ENCODE data around the gene ZNF428.
"Not testable (repeated sequence)": the region's sequence is repeated elsewhere in the genome, so short reads cannot be mapped to it uniquely, and the experiment has no call there.

ZNF428 gene

DNA sequence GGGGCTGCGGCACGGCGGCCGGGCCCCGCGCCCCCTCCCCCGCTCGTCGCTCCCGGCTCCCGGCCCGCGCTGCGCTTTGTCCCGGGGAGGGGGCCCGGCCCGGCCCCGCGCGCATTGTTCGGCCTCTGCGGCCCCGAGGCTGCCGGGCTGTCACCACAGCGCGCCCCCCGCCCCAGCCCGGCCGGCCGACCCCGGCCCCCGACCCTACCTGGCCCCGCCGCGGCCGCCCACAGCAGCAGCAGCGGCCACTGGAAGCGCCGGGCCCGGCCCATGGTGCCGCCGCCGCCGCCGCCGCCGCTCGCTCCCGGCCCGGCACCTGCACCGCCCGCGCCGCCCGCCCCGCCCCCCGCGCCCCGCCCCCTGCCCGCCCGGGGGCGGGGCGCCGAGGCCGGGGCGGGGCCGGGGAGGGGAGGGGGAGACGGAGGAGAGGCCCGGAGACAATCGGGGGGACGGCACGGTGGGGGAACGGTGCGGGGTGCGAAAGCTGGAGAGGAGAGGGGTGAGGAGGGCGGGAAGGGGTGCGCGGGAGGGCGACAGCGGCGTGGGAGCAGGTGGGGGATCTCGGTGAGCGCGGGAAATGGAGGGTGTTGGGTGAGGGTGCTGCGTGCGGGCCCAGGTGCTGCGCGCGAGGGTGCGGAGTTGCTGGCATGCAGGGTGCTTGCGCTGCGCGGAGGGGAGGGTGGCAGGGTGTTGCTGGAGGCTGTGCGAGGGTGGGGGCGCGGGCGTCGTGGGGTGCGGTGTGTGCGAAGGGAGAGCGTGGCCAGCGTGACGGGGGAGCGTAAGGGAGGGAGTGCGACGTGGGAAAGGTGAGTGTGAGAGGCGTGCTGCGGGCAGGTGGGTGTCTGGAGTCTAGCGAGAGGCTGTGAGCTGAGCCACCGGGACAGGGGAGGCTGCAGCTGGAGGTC is 20.3 kb upstream of the ZNF428 start, which contains the start of gene CADM4:
CADM4 (minus strand) TSS at position 332 of the 905 bp plus-strand sequence; CDS start at position 272, 60 bp downstream.
- Histone ChIP-seq H3K9me3 (no peaks in the 10 kb centered on the region), H3K36me3 (no peaks in the 10 kb centered on the region), H3K27ac (no peak within 1 kb of the TSS), H3K4me1 (ENCODE audit: control insufficient read depth in 1 of 2, insufficient read depth in 1 of 2, low read depth in 1 of 2, low read length in 1 of 2) (peaks cover 3 to 11% of the 10 kb centered on the region in 2 experiments), H3K4me3 (ENCODE audit: low read depth in 1 of 2, low read length in 1 of 2) (peak within 1 kb of the TSS in 1 of 2 experiments; percentile 38), H3K27me3 (peaks cover 72% of the 10 kb centered on the region)
- TF ChIP-seq, protein P1, sequence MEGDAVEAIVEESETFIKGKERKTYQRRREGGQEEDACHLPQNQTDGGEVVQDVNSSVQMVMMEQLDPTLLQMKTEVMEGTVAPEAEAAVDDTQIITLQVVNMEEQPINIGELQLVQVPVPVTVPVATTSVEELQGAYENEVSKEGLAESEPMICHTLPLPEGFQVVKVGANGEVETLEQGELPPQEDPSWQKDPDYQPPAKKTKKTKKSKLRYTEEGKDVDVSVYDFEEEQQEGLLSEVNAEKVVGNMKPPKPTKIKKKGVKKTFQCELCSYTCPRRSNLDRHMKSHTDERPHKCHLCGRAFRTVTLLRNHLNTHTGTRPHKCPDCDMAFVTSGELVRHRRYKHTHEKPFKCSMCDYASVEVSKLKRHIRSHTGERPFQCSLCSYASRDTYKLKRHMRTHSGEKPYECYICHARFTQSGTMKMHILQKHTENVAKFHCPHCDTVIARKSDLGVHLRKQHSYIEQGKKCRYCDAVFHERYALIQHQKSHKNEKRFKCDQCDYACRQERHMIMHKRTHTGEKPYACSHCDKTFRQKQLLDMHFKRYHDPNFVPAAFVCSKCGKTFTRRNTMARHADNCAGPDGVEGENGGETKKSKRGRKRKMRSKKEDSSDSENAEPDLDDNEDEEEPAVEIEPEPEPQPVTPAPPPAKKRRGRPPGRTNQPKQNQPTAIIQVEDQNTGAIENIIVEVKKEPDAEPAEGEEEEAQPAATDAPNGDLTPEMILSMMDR (IDR thresholded peaks at IDR 0.05) = no peak

DNA sequence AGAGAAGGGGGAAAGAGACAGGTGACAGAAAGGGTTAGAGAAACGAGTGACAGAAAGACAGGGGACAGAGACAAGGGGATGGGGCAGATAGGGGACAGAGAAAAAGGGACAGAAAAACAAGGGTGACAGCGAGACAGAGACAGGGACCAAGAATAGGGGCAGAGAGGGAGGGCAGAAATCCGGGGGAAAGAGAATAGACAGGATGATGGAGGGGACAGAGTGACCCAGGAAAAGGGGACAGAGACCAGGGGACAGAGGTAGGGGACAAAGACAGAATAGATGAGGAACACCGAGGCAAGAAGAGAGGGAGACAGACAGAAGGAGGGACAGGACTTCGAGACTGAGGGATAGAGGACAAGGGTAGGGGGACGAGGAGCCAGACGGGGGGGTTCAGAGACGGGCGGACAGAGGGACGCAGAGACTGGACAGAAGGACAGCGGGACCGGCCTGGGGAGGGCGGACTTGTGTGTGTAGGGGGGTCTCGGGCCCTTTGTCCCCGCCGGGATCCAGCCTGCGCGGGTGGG is 19.6 kb upstream of the ZNF428 start:
- Histone ChIP-seq H3K27ac (no peak overlapping the region), H3K9me3 (no peaks in the 10 kb centered on the region), H3K4me1 (ENCODE audit: control insufficient read depth in 1 of 2, insufficient read depth in 1 of 2, low read depth in 1 of 2, low read length in 1 of 2) (peaks cover 3 to 11% of the 10 kb centered on the region in 2 experiments), H3K4me3 (ENCODE audit: low read depth in 1 of 2, low read length in 1 of 2) (no peak overlapping the region), H3K36me3 (no peaks in the 10 kb centered on the region), H3K27me3 (peaks cover 79% of the 10 kb centered on the region)
- TF ChIP-seq, protein P1 (IDR thresholded peaks at IDR 0.05) = no peak

DNA sequence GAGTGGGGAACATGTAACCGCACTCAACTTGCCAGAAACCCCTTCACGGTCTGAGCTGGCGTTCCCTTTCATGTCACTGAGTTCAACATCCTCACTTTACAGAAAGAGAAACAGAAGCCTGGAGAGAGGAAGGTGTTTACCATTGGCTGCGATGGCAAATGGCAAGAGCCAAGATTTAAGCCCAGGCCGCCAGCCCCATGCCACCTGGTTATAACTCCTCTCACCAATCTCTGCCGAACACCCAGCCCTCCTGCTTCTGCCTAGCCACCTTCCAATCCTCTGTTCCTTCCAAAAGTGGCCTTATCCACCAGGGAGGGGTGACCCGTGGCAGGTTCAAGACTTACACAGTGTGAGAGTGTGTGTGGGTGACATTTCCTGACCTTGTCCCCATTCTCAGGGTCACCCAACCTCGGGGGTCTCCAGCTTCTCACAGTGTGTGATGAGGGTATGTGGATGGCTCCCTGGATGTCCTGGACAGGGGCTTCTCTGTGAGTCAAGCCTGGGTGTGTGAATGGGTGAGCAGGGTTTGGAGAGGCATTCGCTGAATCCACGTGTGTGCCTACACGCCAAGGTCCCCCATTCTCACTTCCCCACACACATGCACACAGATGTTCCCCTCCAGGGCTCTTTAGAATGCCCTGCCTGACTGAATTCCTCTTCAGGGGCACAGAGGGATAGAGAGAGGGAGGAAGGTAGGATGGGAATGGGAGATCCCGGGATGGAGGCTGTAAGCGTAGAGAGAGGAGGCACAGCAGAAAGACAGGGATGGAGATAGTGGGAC is 19.0 kb upstream of the ZNF428 start:
- no peaks in the 10 kb centered on the region for H3K9me3 ChIP-seq
- TF ChIP-seq, protein P1 (IDR thresholded peaks at IDR 0.05) = no peak
- peaks cover 84% of the 10 kb centered on the region for H3K27me3 ChIP-seq
- H3K36me3 ChIP-seq = no peaks in the 10 kb centered on the region
- no peak overlapping the region for H3K4me3 ChIP-seq (ENCODE audit: low read depth in 1 of 2, low read length in 1 of 2)
- peaks cover 3 to 11% of the 10 kb centered on the region in 2 experiments for H3K4me1 ChIP-seq (ENCODE audit: control insufficient read depth in 1 of 2, insufficient read depth in 1 of 2, low read depth in 1 of 2, low read length in 1 of 2)
- H3K27ac ChIP-seq = no peak overlapping the region

DNA sequence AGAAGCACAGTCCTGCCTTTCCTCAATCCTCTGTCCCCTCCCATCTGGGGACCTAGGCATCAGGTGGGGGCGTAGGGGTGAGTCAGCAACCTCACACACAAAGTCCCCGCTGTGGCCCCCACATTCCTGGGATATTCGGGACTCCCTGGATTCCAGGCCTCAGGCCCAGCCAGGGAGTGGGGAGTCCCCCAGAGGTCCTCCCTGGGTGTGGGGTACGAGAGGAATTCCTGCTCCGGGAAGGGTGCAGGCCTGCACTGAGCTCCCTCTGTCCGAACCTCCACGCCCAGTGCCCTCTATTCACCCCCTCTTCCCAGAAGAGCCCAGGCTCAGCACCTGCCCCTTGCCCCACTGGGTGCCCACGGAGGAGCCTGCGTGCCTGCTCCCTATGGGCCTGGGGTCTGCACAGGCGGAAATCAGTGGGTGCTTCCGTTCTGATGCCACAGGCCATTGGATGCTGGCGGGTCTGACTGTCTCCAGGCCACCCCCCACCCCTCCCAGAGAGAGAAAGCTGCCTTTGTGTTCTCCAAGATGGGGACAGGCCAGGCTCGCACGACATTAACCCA is 16.8 kb upstream of the ZNF428 start:
- no peak overlapping the region for H3K27ac ChIP-seq
- H3K27me3 ChIP-seq = peaks cover 85% of the 10 kb centered on the region
- peaks cover 3 to 11% of the 10 kb centered on the region in 2 experiments for H3K4me1 ChIP-seq (ENCODE audit: control insufficient read depth in 1 of 2, insufficient read depth in 1 of 2, low read depth in 1 of 2, low read length in 1 of 2)
- H3K9me3 ChIP-seq = no peaks in the 10 kb centered on the region
- TF ChIP-seq, protein P1 (IDR thresholded peaks at IDR 0.05) = no peak
- no peak overlapping the region for H3K4me3 ChIP-seq (ENCODE audit: low read depth in 1 of 2, low read length in 1 of 2)
- no peaks in the 10 kb centered on the region for H3K36me3 ChIP-seq

DNA sequence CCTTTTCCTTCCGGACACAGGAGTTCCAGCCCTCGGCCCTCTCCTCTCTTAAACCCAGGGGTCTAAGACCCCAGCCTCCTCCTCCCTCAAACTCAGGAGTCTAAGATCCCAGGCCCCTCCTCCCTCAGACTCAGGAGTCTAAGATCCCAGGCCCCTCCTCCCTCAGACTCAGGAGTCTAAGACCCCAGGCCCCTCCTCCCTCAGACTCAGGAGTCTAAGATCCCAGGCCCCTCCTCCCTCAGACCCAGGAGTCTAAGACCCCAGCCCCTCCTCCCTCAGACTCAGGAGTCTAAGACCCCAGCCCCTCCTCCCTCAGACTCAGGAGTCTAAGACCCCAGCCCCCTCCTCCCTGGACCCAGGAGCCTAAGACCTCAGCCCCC is 16.1 kb upstream of the ZNF428 start:
- H3K4me3 ChIP-seq (ENCODE audit: low read depth in 1 of 2, low read length in 1 of 2); H3K36me3 ChIP-seq; H3K27ac ChIP-seq; H3K9me3 ChIP-seq: not testable (repeated sequence)
- H3K4me1 ChIP-seq (ENCODE audit: control insufficient read depth in 1 of 2, insufficient read depth in 1 of 2, low read depth in 1 of 2, low read length in 1 of 2) = peaks cover 3 to 11% of the 10 kb centered on the region in 2 experiments
- peaks cover 78% of the 10 kb centered on the region for H3K27me3 ChIP-seq

Measured in neutrophil (primary cell).